ENCODE measurements around the gene KIF3B.
"Not testable (repeated sequence)": the region's sequence is repeated elsewhere in the genome, so short reads cannot be mapped to it uniquely, and the experiment has no call there.

The KIF3B gene

GRCh38 chr20:32274359-32274758 is 3.1 kb upstream of the KIF3B start:
- no peak overlapping the region for H3K27ac ChIP-seq

GRCh38 chr20:32275163-32275562 is 2.3 kb upstream of the KIF3B start:
- not testable (repeated sequence) for H3K4me3 ChIP-seq (ENCODE audit: low read depth, low read length); H3K36me3 ChIP-seq (ENCODE audit: control insufficient read depth, insufficient read depth, low read length); H3K4me2 ChIP-seq (ENCODE audit: low read length); H2AFZ ChIP-seq; H3K27ac ChIP-seq; H3K27me3 ChIP-seq (ENCODE audit: control insufficient read depth, insufficient read depth, low read length); H3K9me3 ChIP-seq (ENCODE audit: control insufficient read depth, low read length); H3K9ac ChIP-seq
- H3K4me1 ChIP-seq = peaks cover 12% of the 10 kb centered on the region
- H3K79me2 ChIP-seq = peaks cover 15% of the 10 kb centered on the region

More at GRCh38 chr20:32274359-32274758, 3.1 kb upstream of the KIF3B start:
- Histone ChIP-seq H3K27me3 (ENCODE audit: control insufficient read depth, insufficient read depth, low read length) (no peaks in the 10 kb centered on the region), H3K9me3 (ENCODE audit: control insufficient read depth, low read length) (no peaks in the 10 kb centered on the region), H3K4me1 (peaks cover 12% of the 10 kb centered on the region), H2AFZ (no peak overlapping the region), H3K36me3 (ENCODE audit: control insufficient read depth, insufficient read depth, low read length) (no peaks in the 10 kb centered on the region), H3K4me2 (ENCODE audit: low read length) (no peak overlapping the region), H3K4me3 (ENCODE audit: low read depth, low read length) (no peak overlapping the region), H3K79me2 (peaks cover 15% of the 10 kb centered on the region), H3K9ac (no peak overlapping the region)
- TF ChIP-seq, protein P1, sequence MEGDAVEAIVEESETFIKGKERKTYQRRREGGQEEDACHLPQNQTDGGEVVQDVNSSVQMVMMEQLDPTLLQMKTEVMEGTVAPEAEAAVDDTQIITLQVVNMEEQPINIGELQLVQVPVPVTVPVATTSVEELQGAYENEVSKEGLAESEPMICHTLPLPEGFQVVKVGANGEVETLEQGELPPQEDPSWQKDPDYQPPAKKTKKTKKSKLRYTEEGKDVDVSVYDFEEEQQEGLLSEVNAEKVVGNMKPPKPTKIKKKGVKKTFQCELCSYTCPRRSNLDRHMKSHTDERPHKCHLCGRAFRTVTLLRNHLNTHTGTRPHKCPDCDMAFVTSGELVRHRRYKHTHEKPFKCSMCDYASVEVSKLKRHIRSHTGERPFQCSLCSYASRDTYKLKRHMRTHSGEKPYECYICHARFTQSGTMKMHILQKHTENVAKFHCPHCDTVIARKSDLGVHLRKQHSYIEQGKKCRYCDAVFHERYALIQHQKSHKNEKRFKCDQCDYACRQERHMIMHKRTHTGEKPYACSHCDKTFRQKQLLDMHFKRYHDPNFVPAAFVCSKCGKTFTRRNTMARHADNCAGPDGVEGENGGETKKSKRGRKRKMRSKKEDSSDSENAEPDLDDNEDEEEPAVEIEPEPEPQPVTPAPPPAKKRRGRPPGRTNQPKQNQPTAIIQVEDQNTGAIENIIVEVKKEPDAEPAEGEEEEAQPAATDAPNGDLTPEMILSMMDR (IDR thresholded peaks at IDR 0.05) = no peak

DNA sequence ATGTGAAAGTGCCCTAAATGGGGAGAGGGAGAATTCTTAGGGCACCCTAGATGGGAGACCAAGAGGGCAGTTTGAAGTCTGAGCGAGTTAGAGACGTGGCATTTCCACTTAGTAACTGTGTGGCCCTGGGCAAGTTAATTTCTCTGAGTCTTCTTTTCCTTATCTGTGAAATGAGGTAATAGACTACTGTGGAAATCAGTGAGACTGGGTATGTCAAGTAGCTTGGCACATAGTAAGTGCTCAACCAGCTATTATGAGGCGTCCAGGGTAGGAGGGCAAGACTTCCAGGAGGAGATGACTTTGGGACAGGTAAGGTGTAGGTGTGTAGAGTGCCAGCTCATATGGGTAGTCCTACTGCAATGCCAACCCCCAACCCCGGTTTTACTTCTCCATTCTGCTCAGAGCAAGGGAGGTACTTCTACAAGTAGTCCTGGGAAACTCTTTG is 770 bp downstream of the KIF3B start:
- Histone ChIP-seq H3K27ac (peak overlapping the region; percentile 57), H3K27me3 (ENCODE audit: control insufficient read depth, insufficient read depth, low read length) (no peaks in the 10 kb centered on the region)

GRCh38 chr20:32281711-32282110 is 4.3 kb downstream of the KIF3B start:
- peak overlapping the region; percentile 53 for H3K27ac ChIP-seq

More for the DNA sequence above, 770 bp downstream of the KIF3B start:
- TF ChIP-seq, protein P1 (IDR thresholded peaks at IDR 0.05) = no peak
- H3K36me3 ChIP-seq (ENCODE audit: control insufficient read depth, insufficient read depth, low read length) = no peaks in the 10 kb centered on the region
- peak overlapping the region; percentile 100 for H3K4me2 ChIP-seq (ENCODE audit: low read length)
- H3K4me1 ChIP-seq = peaks cover 26% of the 10 kb centered on the region
- peak overlapping the region; percentile 93 for H3K4me3 ChIP-seq (ENCODE audit: low read depth, low read length)
- H3K79me2 ChIP-seq = peaks cover 19% of the 10 kb centered on the region
- peak overlapping the region; percentile 82 for H3K9ac ChIP-seq
- H2AFZ ChIP-seq = peak overlapping the region; percentile 92
- H3K9me3 ChIP-seq (ENCODE audit: control insufficient read depth, low read length) = no peaks in the 10 kb centered on the region

GRCh38 chr20:32282461-32282860 is 5.0 kb downstream of the KIF3B start:
- TF ChIP-seq, protein P1 (IDR thresholded peaks at IDR 0.05) = no peak
- no peaks in the 10 kb centered on the region for H3K27me3 ChIP-seq (ENCODE audit: control insufficient read depth, insufficient read depth, low read length)
- H3K79me2 ChIP-seq = peaks cover 18% of the 10 kb centered on the region
- H3K36me3 ChIP-seq (ENCODE audit: control insufficient read depth, insufficient read depth, low read length) = no peaks in the 10 kb centered on the region
- H2AFZ ChIP-seq = no peak overlapping the region
- peak overlapping the region; percentile 38 for H3K4me2 ChIP-seq (ENCODE audit: low read length)
- H3K4me3 ChIP-seq (ENCODE audit: low read depth, low read length) = no peak overlapping the region
- H3K4me1 ChIP-seq = peaks cover 35% of the 10 kb centered on the region
- H3K9ac ChIP-seq = no peak overlapping the region
- H3K27ac ChIP-seq = peak overlapping the region; percentile 53
- no peaks in the 10 kb centered on the region for H3K9me3 ChIP-seq (ENCODE audit: control insufficient read depth, low read length)

More at GRCh38 chr20:32281711-32282110, 4.3 kb downstream of the KIF3B start:
- no peaks in the 10 kb centered on the region for H3K36me3 ChIP-seq (ENCODE audit: control insufficient read depth, insufficient read depth, low read length)
- H3K4me1 ChIP-seq = peaks cover 38% of the 10 kb centered on the region
- no peaks in the 10 kb centered on the region for H3K9me3 ChIP-seq (ENCODE audit: control insufficient read depth, low read length)
- H3K27me3 ChIP-seq (ENCODE audit: control insufficient read depth, insufficient read depth, low read length) = no peaks in the 10 kb centered on the region
- H3K4me2 ChIP-seq (ENCODE audit: low read length) = no peak overlapping the region
- no peak overlapping the region for H3K9ac ChIP-seq
- H3K4me3 ChIP-seq (ENCODE audit: low read depth, low read length) = no peak overlapping the region
- H3K79me2 ChIP-seq = peaks cover 19% of the 10 kb centered on the region
- no peak overlapping the region for H2AFZ ChIP-seq
- TF ChIP-seq, protein P1 (IDR thresholded peaks at IDR 0.05) = no peak

Measured in parathyroid adenoma (tissue), 2 donors.